Fibroblast of pulmonary artery (primary cell): ENCODE measurements around the gene DNAL4.

Experiments used
- DNase-seq: peaks from one replicate; pipeline ENCODE4 v3.0.0-alpha.2; 2010; ENCODE audit warnings: low read depth
- H3K4me3 ChIP-seq: replicated peaks from 2 replicates; pipeline ENCODE4 v1.5.1; 2011; ENCODE audit warnings: low read depth, mild to moderate bottlenecking, control low read depth, low read length, moderate library complexity
- CTCF ChIP-seq: IDR thresholded peaks from 2 replicates; pipeline ENCODE4 v1.5.1; 2011; ENCODE audit warnings: mild to moderate bottlenecking, control low read depth, low read length, inconsistent platforms; ENCODE audit errors: missing control alignments

Gene DNAL4

GRCh38 chr22:38734421-38735100 is 59.4 kb downstream of the DNAL4 start:
- H3K4me3 ChIP-seq = no peak overlapping the region
- no peak for DNase-seq
- TF ChIP-seq CTCF = no peak

GRCh38 chr22:38733724-38734381 is 60.1 kb downstream of the DNAL4 start:
- DNase-seq = peak; percentile 41
- TF ChIP-seq CTCF = no peak
- H3K4me3 ChIP-seq = no peak overlapping the region

- no peak overlapping the region for H3K4me3 ChIP-seq
- peak; percentile 75 for TF ChIP-seq CTCF
- peak; percentile 23 for DNase-seq
Observed at GRCh38 chr22:38733329-38733723, 60.6 kb downstream of the DNAL4 start.

GRCh38 chr22:38732251-38732815 is 61.6 kb downstream of the DNAL4 start:
- H3K4me3 ChIP-seq = no peak overlapping the region
- no peak for DNase-seq
- TF ChIP-seq CTCF = no peak

GRCh38 chr22:38731703-38732161 is 62.2 kb downstream of the DNAL4 start:
- no peak overlapping the region for H3K4me3 ChIP-seq
- no peak for TF ChIP-seq CTCF
- DNase-seq = no peak

- no peak overlapping the region for H3K4me3 ChIP-seq
- DNase-seq = no peak
- TF ChIP-seq CTCF = no peak
Observed at GRCh38 chr22:38730411-38730871, 63.5 kb downstream of the DNAL4 start.
